ENCODE data around the gene STAT6. TPM values are rescaled to one million over a fixed set of nuclear protein-coding genes. Genes with fewer than 3 reads are reported as not detected.

The STAT6 gene
- total and polyA plus RNA-seq, 2 of the 8 experiments (the other 6 are each of a cell fraction or from before 2014, with no cell fraction given): 32.9 to 38.7 TPM

- H4K20me1 ChIP-seq (replicated peaks in 1 of 2; ENCODE audit: control insufficient read depth in 1 of 2, insufficient read depth in 2 of 2, low read length in 2 of 2): no peaks in the 10 kb centered on the region
- ChIA-PET CTCF (ENCODE audit: partially characterized antibody) (interaction anchor here (0.9 to 15.7 kb wide), 8 partner anchors 15 to 66 kb away, joined by 3 to 325 read pairs (median 30); partner anchors contain the start of genes LRP1 and NAB2), POLR2A (ENCODE audit: partially characterized antibody) (interaction anchor here (1.6 to 13.0 kb wide), 3 partner anchors 13 to 38 kb away, joined by 4 to 352 read pairs (median 105); partner anchors contain the start of genes LRP1 and NAB2)
- peaks cover 0 to 9% (median 4%) of the 10 kb centered on the region in 4 experiments; a peak in 2 of 8 replicates for H3K36me3 ChIP-seq (ENCODE audit: control insufficient read depth in 2 of 4, insufficient read depth in 4 of 4, low read length in 3 of 4)
- no peak overlapping the region for H4K91ac ChIP-seq (replicated peaks; ENCODE audit: insufficient read length, low read length)
- FAIRE-seq: no peak
- no peak overlapping the region for H2BK20ac ChIP-seq (ENCODE audit: low read length)
- H2BK5ac ChIP-seq (ENCODE audit: low read depth, low read length): no peak overlapping the region
- H3K18ac ChIP-seq (ENCODE audit: extremely low read depth, low read length): no peak overlapping the region
- peaks cover 3 to 27% (median 15%) of the 10 kb centered on the region in 4 experiments for H3K4me1 ChIP-seq (replicated peaks in 1 of 4; ENCODE audit: control insufficient read depth in 3 of 4, insufficient read depth in 4 of 4, low read length in 3 of 4)
- no peak overlapping the region for H2BK120ac ChIP-seq (replicated peaks; ENCODE audit: low read depth, low read length)
- no peak overlapping the region for H3K14ac ChIP-seq (ENCODE audit: insufficient read length)
- no peaks in the 10 kb centered on the region for H3K79me1 ChIP-seq (ENCODE audit: low read depth, low read length)
- WGBS, 2 experiments (ENCODE audit: extremely low coverage in 1 of 2, insufficient coverage in 1 of 2, insufficient read length in 1 of 2, insufficient replicate concordance in 2 of 2, low coverage in 1 of 2, low lambda C conversion rate in 2 of 2, missing lambda C conversion rate in 1 of 2): 93% methylated on average over 7 of the region's 7 CpGs; no CpG with 5 or more reads in 1 of the 2 experiments
- no peak overlapping the region for H3K23ac ChIP-seq (ENCODE audit: insufficient read length)
- H3K23me2 ChIP-seq (ENCODE audit: low read depth, low read length): peaks cover 15% of the 10 kb centered on the region
- no peak overlapping the region for H3K56ac ChIP-seq (replicated peaks; ENCODE audit: insufficient read length, low read depth, low read length)
- no peak overlapping the region for H2BK15ac ChIP-seq (ENCODE audit: low read length)
- no peak overlapping the region for H3K4me3 ChIP-seq (ENCODE audit: extremely low read depth in 1 of 4, insufficient read depth in 2 of 4, low read depth in 3 of 4, low read length in 4 of 4)
- no peak overlapping the region for H2AK5ac ChIP-seq (ENCODE audit: low read depth, low read length)
- no peak overlapping the region for H2AFZ ChIP-seq (ENCODE audit: low read length)
- H3K9me3 ChIP-seq (ENCODE audit: insufficient read depth in 2 of 2, low read depth in 1 of 2, low read length in 1 of 2): no peaks in the 10 kb centered on the region
- H3K4ac ChIP-seq (replicated peaks; ENCODE audit: insufficient read length, low read depth, low read length): no peak overlapping the region
- no peak overlapping the region for H4K5ac ChIP-seq (ENCODE audit: insufficient read length, low read depth, low read length)
- no peaks in the 10 kb centered on the region for H3K79me2 ChIP-seq (ENCODE audit: control insufficient read depth in 1 of 2, insufficient read depth in 2 of 2, low read length in 2 of 2)
- TF ChIP-seq SIX5 (IDR thresholded peaks at IDR 0.05; ENCODE audit: low read depth, low read length) (no peak), NANOG (IDR thresholded peaks at IDR 0.05; ENCODE audit: insufficient read depth, low read depth, low read length, poor library complexity, severe bottlenecking) (no peak), ATF3 (IDR thresholded peaks at IDR 0.05; ENCODE audit: insufficient read depth, low read depth, low read length) (no peak), SIRT6 (IDR thresholded peaks at IDR 0.05; ENCODE audit: low read length) (no peak), JUND (IDR thresholded peaks at IDR 0.05; ENCODE audit: low read length) (no peak), ZNF274 (IDR thresholded peaks at IDR 0.05; ENCODE audit: borderline replicate concordance, extremely low read depth, low read length) (no peak), KDM5A (IDR thresholded peaks at IDR 0.05; ENCODE audit: low read length) (no peak)
- H2BK12ac ChIP-seq (ENCODE audit: low read depth, low read length): no peak overlapping the region
- no peak overlapping the region for H3K27ac ChIP-seq (ENCODE audit: low read depth, low read length)
- H3K9ac ChIP-seq (replicated peaks in 1 of 4; ENCODE audit: extremely low read depth in 1 of 4, low read depth in 3 of 4, low read length in 3 of 4): no peak overlapping the region
- H4K8ac ChIP-seq (ENCODE audit: extremely low read depth, insufficient read depth, low read length): no peak overlapping the region
- no peaks in the 10 kb centered on the region for H3K27me3 ChIP-seq (replicated peaks in 1 of 4; ENCODE audit: control insufficient read depth in 3 of 4, extremely low read depth in 1 of 4, insufficient read depth in 3 of 4, low read length in 3 of 4)
- DNase-seq (ENCODE audit: low read depth in 1 of 2, low spot score in 2 of 2): no peak
- no peak overlapping the region for H3K4me2 ChIP-seq (ENCODE audit: insufficient read depth in 1 of 2, low read depth in 2 of 2, low read length in 2 of 2)
Observed at GRCh38 chr12:57107456-57108155, 3.6 kb downstream of the STAT6 start.

Measured in H1 (cell line).